ENCODE data around the gene TVP23B. TPM values are rescaled to one million over a fixed set of nuclear protein-coding genes. Genes with fewer than 3 reads are reported as not detected.

TVP23B gene
- total RNA-seq, 3 donors from 2014 or later (not counting 1 experiment from before 2014, with no cell fraction given): 19.0 to 32.6 (median 22.7) TPM

GRCh38 chr17:18848501-18848900 lies 67.5 kb downstream of the TVP23B start:
- H3K27me3 Mint-ChIP-seq (ENCODE audit: low read depth in 2 of 2): no peaks in the 10 kb centered on the region
- no peaks in the 10 kb centered on the region for H3K9me3 ChIP-seq (ENCODE audit: control insufficient read depth, insufficient read depth, low read length)
- H3K9me3 Mint-ChIP-seq: no peaks in the 10 kb centered on the region
- no peaks in the 10 kb centered on the region for H3K4me1 ChIP-seq (ENCODE audit: control insufficient read depth, insufficient read depth, low read length)
- no peak overlapping the region for H3K4me3 Mint-ChIP-seq
- TF ChIP-seq CTCF (IDR thresholded peaks at IDR 0.05): no peak
- H3K36me3 Mint-ChIP-seq: no peaks in the 10 kb centered on the region
- no peak overlapping the region for H3K27ac Mint-ChIP-seq
- no peak overlapping the region for H3K27ac ChIP-seq (ENCODE audit: low read length)
- intact Hi-C loops (cut with micrococcal nuclease): no loop called here
- H3K4me3 ChIP-seq (ENCODE audit: low read length): no peak overlapping the region
- DNase-seq (peak in 1 of 2 donors; percentile 0), ATAC-seq (no peak)
- no peaks in the 10 kb centered on the region for H3K4me1 Mint-ChIP-seq
- H3K27me3 ChIP-seq (ENCODE audit: control insufficient read depth, insufficient read depth, low read length): no peaks in the 10 kb centered on the region
- H3K36me3 ChIP-seq (ENCODE audit: control insufficient read depth, insufficient read depth, low read length): no peaks in the 10 kb centered on the region
- 95% methylated on average over 6 of the region's 6 CpGs for WGBS (ENCODE audit: insufficient coverage)

GRCh38 chr17:18850679-18851078 lies 69.7 kb downstream of the TVP23B start:
- ATAC-seq: no peak
- H3K36me3 Mint-ChIP-seq: no peaks in the 10 kb centered on the region

DNA sequence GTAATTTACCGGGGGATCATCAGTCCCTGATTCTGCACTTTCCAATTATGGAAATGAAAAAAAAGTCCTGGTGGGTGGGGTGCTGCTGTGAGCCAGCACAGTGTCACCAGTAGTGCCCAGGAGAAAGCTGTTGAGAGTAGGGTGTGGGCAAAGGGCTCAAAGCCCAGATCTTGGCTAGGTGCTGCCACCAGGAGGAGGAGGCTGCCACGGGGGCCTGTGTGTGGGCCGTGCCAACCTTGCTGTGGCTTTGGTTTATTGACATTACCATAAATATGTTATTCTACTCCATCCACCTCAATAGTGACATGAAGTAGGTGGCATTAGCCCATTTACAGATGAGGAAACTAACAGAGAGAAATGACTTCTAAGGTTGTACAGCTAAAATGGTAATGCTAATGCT lies 70.2 kb downstream of the TVP23B start:
- Mint-ChIP-seq H3K27me3 (ENCODE audit: low read depth in 2 of 2) (no peaks in the 10 kb centered on the region), H3K9me3 (no peaks in the 10 kb centered on the region), H3K4me1 (peaks cover 10 to 13% of the 10 kb centered on the region in 2 donors), H3K4me3 (no peak overlapping the region), H3K36me3 (no peaks in the 10 kb centered on the region), H3K27ac (no peak overlapping the region)
- Histone ChIP-seq H3K27ac (ENCODE audit: low read length) (no peak overlapping the region), H3K9me3 (ENCODE audit: control insufficient read depth, insufficient read depth, low read length) (no peaks in the 10 kb centered on the region), H3K36me3 (ENCODE audit: control insufficient read depth, insufficient read depth, low read length) (no peaks in the 10 kb centered on the region), H3K4me3 (ENCODE audit: low read length) (no peak overlapping the region), H3K27me3 (ENCODE audit: control insufficient read depth, insufficient read depth, low read length) (no peaks in the 10 kb centered on the region), H3K4me1 (ENCODE audit: control insufficient read depth, insufficient read depth, low read length) (peaks cover 11% of the 10 kb centered on the region)
- no peak for TF ChIP-seq CTCF (IDR thresholded peaks at IDR 0.05)
- DNase-seq (peak in 1 of 2 donors; percentile 0), ATAC-seq (no peak)
- WGBS (ENCODE audit: insufficient coverage): 97% methylated on average over 1 of the region's 3 CpGs
- intact Hi-C loops (cut with micrococcal nuclease): no loop called here

More at GRCh38 chr17:18850679-18851078, 69.7 kb downstream of the TVP23B start:
- Histone ChIP-seq H3K27me3 (ENCODE audit: control insufficient read depth, insufficient read depth, low read length) (no peaks in the 10 kb centered on the region), H3K36me3 (ENCODE audit: control insufficient read depth, insufficient read depth, low read length) (no peaks in the 10 kb centered on the region), H3K4me3 (ENCODE audit: low read length) (no peak overlapping the region), H3K9me3 (ENCODE audit: control insufficient read depth, insufficient read depth, low read length) (no peaks in the 10 kb centered on the region), H3K4me1 (ENCODE audit: control insufficient read depth, insufficient read depth, low read length) (peaks cover 8% of the 10 kb centered on the region), H3K27ac (ENCODE audit: low read length) (no peak overlapping the region)
- H3K4me3 Mint-ChIP-seq: no peak overlapping the region
- peaks cover 5 to 8% of the 10 kb centered on the region in 2 donors for H3K4me1 Mint-ChIP-seq
- H3K27ac Mint-ChIP-seq: no peak overlapping the region
- 81% methylated on average over 1 of the region's 1 CpG for WGBS (ENCODE audit: insufficient coverage)
- no peak for DNase-seq
- no peaks in the 10 kb centered on the region for H3K9me3 Mint-ChIP-seq
- no peaks in the 10 kb centered on the region for H3K27me3 Mint-ChIP-seq (ENCODE audit: low read depth in 2 of 2)
- intact Hi-C loops (cut with micrococcal nuclease): no loop called here
- no peak for TF ChIP-seq CTCF (IDR thresholded peaks at IDR 0.05)

DNA sequence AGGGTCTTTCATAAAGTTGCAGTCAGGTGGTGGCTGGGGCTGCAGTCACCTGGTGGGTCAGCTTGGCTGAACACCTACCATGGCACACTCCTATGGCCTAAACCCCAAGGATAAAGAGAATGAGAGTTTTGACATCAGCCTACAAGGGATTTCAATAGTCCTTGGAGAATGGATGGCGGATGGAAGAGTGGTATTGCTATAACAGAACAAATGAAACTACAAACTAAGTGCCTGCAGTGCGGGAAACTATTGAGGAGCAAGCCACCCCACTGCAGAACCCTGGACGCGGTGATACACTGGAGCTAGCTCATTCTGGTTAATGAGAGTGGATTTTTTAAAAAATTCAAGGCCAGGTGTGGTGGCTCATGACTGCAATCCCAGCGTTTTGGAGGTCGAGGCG lies 74.0 kb downstream of the TVP23B start:
- no peak for DNase-seq
- no peaks in the 10 kb centered on the region for H3K27me3 Mint-ChIP-seq (ENCODE audit: low read depth in 2 of 2)
- WGBS (ENCODE audit: insufficient coverage): 97% methylated on average over 7 of the region's 7 CpGs
- intact Hi-C loops (cut with micrococcal nuclease): no loop called here
- Histone ChIP-seq H3K4me3 (ENCODE audit: low read length) (no peak overlapping the region), H3K27me3 (ENCODE audit: control insufficient read depth, insufficient read depth, low read length) (no peaks in the 10 kb centered on the region), H3K4me1 (ENCODE audit: control insufficient read depth, insufficient read depth, low read length) (peaks cover 28% of the 10 kb centered on the region), H3K9me3 (ENCODE audit: control insufficient read depth, insufficient read depth, low read length) (no peaks in the 10 kb centered on the region), H3K27ac (ENCODE audit: low read length) (no peak overlapping the region), H3K36me3 (ENCODE audit: control insufficient read depth, insufficient read depth, low read length) (no peaks in the 10 kb centered on the region)
- H3K36me3 Mint-ChIP-seq: no peaks in the 10 kb centered on the region
- H3K9me3 Mint-ChIP-seq: no peaks in the 10 kb centered on the region
- H3K27ac Mint-ChIP-seq: peak overlapping the region; percentile 96 to 97
- peaks cover 25 to 29% of the 10 kb centered on the region in 2 donors for H3K4me1 Mint-ChIP-seq
- peak overlapping the region; percentile 98 for H3K4me3 Mint-ChIP-seq
- no peak for TF ChIP-seq CTCF (IDR thresholded peaks at IDR 0.05)
- no peak for ATAC-seq
